NCI-H2171 treated with DMSO at 0.1 percent for 48 hours (cell line): ENCODE results near the gene TNPO2.
A peak's percentile ranks its signal among the peaks of the same experiment; 100 is the strongest.
"Not testable (repeated sequence)": the region's sequence is repeated elsewhere in the genome, so short reads cannot be mapped to it uniquely, and the experiment has no call there.

Source experiments
- DNase-seq: peaks from one replicate; lab custom pipeline; 2025; lab: John Stamatoyannopoulos, UW

TNPO2 gene

DNA sequence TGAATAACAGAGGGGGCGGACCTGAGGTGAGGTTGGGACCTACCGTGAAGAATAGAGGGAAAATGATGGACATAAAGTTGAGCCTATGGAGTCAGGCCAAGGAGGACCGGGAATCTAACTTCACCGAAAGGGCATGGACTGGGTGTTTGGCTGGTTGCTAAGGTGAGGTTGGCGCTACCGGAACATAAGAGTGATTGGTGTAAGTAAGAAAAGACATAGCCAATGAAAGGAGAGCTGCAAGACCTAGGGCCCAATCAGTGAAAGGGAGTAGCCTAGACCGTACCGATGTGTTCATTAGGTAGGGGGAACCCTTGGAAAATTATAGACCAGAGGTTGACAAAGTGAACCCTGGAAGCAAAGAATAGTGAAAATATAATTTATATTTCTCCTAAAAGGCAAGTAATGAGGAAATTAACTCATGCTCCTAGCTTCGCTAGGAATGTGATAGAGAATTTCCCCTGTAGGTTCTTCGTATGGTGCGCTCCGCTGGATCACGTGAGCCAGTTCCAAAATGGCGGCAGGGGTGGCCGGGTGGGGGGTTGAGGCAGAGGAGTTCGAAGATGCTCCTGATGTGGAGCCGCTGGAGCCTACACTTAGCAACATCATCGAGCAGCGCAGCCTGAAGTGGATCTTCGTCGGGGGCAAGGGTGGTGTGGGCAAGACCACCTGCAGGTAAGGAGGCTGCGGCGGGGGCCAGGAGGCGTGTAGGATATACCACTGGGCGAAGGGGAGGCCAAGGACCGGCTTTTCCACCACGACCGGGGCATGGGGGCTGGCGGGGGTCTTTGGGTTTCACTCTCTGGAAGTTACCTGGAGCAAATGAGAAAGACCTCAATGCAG, 13.5 kb upstream of the TNPO2 start, which contains the start of gene GET3:
Gene GET3 (plus strand): TSS at position 503 of the 840 bp plus-strand sequence. CDS start 9 bp downstream, at position 512.
- DNase-seq = peak; percentile 100

DNA sequence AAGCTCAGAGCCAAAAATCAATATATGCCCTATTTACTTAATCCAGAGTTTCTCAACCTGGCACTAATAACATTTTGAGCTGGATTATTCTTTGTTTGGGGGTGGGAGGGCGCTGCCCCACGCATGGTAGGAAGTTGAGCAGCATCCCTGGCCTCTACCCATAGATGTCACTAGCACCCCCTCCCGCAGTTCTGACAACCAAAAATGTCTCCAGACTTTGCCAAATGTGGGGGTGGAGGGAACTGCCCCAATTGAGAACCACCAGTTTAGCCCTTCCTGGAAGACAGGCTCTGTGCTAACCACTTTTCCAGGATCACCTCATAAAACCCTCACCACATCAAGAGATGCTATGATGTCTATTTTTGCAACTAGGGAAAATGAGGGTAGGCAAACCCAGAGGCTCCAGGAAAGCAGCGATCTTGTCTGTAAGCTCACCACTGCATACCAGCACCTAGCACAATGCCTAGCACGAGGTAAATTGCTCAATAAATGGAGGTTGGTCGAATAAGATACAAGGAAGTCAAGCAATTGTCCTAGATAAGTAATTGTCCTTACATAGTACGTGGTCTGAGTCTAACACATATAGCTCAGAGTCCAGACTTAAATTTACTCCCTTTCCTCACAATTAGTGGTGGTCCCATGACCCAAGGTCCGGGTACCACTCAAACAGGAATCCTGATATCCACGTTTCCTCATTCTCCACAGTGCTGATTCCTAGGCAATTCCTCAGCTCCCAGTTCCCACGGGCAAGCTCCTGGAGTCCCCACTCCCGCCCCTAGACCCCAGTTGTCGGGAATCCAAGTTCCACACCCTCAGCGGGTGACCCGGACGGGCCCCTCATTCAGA, 9.9 kb upstream of the TNPO2 start:
- peak; percentile 52 for DNase-seq

DNA sequence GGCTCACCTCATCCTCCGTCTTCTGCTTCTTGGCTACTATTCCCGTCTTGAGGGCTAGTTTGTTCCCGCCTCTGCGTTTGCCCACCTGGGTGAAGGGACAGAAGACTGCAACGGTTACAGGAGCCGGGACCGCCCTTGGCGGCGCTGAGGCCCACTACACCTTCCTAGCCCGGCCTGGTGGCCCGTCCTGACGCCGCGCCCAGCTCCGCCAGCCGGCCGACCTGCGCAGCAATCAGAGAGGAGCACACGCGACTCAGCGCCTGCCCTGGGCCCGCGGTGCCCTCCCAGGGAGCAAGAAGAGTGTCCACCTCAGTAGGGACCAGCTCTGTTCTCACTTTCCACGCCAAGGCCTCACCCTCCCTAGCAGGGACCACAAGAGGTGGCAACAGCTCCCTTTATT, 7.6 kb upstream of the TNPO2 start:
- DNase-seq = no peak

DNA sequence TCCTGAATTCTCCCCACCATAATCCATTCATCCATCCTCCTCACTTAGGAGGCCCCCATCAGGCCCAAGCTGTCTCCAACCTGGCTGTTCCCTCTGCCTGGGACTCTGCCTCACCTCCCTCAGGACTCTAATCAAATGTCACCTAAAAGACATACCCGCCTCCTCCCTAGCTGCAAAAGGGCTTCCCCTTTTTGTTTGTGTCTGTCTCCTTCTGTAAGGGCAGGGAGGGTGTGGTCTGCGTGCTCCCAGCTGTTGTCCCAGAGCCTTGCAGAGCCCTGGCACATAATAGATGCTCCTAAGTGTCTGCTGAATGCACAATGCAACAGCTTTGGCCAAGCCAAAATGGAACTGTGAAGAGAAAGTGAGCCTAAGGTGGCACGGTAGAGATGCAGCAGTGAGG, 6.3 kb upstream of the TNPO2 start:
- no peak for DNase-seq

DNA sequence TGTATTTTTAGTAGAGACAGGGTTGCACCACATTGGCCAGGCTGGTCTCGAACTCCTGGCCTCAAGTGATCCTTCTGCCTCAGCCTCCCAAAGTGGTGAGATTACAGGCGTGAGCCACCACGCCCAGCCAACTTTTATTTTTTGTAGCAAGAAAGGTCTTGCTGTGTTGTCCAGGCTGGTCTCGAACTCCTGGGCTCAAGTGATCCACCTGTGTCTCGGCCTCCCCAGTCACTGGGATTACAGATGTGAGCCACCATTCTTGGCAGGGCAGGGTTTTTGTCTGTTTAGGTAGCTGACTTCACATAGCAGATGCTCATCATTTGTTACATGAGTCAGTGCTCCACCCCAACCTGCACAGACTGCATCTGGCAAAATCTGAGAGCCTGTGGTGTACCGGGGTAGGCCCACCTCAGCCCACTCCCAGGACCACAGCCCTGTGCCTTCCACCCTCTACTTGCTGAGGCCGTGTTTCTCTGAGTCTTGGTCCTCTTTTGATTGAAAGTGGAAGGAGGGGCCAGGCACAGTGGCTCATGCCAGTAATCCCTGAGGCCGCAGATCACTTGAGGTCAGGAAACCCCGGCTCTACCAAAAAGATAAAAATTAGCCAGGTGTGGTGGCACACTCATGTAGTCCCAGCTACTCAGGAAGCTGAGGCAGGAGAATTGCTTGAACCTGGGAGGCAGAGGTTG, 4.2 kb upstream of the TNPO2 start:
- no peak for DNase-seq

DNA sequence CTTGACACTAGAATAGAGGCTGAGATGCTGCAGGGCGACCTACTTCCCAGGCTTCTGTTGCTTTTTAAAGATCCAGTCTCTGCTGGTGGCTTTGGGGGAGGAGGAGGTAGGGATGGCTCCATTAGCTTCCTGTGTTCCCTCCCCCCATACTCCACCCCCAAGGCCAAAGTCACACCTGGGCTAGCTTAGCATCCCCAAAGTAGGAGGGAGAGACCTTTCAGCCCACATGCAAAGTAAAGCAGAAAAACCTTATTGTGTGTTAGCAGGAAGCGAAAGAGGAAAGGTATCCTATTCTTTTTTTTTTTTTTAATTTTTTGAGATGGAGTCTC, 3.2 kb upstream of the TNPO2 start:
- no peak for DNase-seq

DNA sequence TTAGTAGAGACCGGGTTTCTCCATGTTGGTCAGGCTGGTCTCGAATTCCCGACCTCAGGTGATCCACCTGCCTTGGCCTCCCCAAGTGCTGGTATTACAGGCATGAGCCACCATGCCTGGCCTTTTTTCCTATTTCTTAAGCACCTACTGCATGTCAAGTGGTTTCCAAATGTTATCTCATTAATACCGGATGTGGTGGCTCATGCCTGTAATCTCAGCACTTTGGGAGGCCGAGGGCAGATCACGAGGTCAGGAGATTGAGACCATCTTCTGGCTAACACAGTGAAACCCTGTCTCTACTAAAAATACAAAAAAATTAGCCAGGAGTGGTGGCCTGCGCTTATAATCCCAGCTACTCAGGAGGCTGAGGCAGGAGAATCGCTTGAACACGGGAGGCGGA, 1.9 kb upstream of the TNPO2 start:
- not testable (repeated sequence) for DNase-seq

DNA sequence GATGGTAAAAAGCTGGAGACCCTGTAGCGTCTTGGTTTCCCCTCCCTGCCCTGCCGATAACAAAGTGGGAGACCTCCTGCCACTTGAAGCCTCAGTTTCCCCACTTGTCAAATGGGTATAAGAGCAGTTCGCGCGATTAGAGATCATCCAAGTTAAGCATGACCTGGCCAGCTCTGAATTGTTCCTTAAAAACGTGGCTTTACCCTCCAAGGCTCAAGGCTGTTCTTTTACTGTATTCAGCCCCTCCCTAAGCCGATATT, 421 bp downstream of the TNPO2 start:
- DNase-seq = peak; percentile 48

DNA sequence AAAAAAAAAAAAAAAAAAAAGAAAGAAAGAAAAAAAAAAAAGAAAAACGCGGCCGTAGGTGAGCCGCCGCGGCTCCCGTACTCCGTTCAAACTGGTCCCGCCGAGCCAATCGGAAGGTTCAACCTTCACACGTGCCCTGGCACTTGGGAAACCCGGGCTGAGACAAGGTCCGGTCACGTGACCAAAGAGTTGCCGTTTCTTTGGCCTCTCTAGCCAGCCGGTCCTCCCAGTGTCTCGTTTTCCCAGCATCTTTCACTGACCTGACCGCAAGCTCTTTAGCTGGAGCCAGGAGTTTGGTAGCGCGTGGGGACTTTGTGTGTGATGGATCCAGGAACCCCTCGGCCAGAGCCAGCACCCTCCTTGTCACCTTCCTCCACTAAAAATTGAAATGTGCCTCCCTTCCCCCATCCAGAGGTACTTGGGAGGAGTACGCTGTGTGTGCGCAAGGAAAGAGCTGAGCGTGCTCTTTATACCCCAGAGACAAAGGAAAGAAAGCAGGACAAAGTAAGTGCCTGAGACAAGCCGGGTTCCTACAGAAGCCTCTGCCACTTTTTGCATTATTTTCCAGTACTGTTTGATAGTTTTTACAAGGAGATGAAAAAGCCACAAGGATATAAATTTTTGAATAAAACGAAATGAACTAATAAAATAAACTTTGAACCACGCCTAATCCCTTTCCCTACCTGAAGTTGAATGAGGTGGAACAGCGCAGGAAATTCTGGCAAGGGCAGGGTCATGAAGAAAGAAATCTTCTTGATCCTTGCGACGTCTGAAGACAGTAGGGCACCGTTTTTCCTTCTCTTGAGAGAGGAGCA, 959 bp downstream of the TNPO2 start:
- peak; percentile 98 for DNase-seq

DNA sequence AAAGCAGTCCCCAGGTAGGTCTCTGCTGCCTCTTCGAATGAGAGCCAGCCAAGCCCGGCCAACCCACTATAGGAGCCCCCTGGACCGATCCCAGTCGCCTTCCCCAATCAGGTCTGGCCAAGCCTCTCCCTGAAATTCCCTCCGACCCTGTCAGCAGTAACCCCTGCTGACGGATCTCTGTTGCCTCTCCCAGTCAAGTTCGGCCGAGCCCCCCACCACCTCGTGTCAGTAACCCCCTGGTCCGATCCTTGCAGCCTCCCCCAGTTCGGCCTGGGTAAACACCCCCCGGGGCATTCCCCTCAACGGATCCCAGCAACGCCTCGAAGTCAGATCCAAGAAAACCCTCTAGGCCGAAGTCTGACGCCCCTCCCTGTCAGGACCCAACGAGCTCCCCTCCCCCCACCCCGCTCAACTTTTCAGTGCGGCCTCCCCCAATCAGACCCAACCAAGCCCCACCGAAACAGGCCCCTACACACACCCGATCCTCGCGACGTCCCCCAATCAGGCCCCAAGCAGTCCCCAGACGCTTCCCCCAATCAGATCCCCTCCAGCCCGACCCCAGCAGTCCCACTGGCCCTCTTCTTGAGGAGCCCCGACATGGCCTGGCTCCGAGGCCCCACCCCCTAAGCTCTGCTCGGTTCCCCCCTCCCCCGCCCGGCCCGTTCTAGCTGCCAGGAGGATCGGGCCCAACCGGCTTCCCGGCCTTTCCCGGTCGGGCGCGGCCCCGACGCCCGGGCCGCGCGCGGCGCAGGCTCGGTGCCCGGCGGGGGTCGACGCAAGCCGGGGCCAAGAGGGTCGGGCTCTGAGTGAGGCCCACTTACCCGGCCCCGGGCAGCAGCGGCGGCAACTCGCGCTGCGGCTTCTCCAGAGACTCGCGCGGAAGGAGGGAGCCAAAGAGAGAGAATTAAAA, 1.8 kb downstream of the TNPO2 start:
- DNase-seq = peak; percentile 46

DNA sequence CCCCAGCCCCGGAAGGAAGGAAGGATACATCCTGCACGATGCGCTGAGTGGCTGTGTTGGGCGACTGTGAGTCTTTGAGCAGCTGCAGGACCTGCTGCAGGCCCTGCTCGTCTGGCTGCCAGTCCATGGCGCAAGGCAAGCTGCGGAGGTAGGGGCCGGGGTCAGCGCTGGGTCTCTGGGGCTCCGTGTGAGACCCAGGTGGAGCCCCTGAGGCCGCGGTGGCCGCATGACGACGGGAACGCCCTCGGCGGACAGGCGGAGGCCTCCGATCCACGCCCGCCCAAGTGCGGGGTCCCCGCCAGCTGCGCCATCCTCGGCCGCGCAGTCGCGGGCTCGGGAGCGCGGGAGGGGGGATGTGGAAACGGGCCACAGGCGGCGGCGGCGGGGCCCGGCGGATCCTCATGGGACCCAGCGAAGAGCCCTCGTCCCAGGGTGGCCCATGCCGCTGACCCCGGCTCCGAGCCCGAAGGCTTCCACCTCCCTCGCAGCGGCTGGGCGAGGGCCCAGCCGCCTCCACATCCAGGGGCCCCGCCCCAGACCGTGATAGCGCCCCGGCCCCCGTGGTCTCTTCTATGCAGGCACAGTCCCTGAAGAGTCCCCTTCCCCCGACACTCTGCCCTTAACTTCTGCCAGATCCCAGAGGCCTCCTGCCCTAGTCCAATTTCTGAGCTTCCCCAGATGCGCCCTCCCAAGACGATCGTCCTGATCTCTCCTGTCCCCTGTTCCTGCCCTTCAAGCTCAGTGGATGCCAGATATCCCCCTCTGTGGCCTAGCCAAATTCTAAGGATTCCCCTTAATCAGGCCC, 2.7 kb downstream of the TNPO2 start:
- DNase-seq = no peak

DNA sequence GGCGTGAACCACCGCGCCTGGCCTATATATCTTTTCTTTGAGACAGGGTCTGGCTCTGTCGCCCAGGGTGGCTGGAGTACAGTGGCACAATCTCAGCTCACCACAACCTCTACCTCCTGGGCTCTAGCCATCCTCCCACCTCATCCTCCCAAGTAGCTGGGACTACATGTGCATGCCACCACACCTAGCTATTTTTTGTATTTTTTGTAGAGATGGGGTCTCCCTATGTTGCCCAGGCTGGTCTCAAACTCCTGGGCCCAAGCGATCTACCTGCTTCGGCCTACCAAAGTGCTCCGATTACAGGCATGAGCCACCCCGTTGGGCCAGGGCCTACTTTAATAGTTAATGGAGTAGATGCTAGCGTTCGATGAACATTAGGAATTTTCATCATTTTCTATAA, 3.4 kb downstream of the TNPO2 start:
- DNase-seq = no peak

DNA sequence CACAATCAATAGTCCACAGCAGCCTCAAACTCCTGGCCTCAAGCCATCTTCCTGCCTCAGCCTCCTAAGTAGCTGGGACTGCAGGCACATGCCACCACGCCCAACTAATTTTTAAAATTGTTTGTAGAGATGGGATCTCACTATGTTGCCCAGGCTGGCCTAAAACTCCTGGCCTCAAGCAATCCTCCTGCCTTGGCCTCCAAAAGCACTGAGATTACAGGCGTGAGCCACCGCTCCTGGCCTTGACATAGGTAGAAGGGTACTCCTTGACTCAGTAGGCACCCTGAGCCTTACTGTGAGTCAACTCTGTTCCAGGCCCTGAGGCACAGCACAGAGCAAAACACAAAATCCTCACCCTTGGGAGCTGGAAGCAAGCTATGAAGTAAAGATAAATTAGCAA, 7.8 kb downstream of the TNPO2 start:
- no peak for DNase-seq

DNA sequence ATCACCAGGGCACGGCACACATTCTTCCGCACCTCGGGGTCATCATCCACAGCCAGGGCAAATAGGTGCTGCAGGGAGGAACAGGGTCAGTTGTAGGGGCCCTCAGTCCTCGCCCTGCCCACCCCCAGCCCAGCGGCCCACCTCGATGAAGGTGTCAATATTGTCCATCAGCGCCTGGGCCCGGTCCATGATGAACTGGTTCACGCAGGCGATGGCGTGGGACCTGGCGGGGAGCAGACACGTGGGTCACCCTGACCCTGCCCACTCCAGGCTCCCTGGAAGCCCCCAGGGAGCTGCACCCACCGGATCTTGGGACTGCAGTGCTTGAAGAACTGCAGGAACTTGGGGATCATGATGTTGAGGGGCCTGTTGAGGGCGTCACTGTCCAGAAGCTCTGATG, 8.6 kb downstream of the TNPO2 start:
- DNase-seq = no peak

DNA sequence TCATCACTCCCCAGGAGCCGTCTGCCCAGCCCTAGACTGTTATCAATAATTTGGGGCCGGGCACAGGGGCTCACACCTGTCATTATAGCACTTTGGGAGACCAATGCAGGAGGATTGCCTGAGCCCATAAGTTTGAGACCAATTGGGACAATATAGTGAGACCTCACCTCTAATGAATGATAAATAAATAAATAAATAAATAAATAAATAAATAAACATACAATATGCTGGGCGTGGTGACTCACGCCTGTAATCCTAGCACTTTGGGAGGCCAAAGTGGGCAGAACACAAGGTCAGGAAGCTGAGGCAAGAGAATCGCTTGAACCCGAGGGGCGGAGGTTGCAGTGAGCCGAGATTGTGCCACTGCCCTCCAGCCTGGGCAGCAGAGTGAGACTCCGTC, 10.4 kb downstream of the TNPO2 start:
- not testable (repeated sequence) for DNase-seq

DNA sequence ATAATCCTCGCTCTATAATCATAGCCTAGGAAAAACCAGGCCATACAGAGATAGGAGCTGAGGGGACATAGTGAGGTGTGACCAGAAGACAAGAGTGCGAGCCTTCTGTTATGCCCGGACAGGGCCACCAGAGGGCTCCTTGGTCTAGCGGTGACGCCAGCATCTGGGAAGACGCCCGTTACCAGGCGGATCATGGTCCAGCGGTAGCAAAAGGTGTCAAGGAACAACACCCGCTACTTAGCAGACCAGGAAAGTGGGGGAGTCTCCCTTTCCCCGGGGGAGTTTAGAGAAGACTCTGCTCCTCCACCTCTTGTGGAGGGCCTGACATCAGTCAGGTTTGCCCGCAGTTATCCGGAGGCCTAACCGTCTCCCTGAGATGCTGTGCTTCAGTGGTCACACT, 11.7 kb downstream of the TNPO2 start:
- not testable (repeated sequence) for DNase-seq

DNA sequence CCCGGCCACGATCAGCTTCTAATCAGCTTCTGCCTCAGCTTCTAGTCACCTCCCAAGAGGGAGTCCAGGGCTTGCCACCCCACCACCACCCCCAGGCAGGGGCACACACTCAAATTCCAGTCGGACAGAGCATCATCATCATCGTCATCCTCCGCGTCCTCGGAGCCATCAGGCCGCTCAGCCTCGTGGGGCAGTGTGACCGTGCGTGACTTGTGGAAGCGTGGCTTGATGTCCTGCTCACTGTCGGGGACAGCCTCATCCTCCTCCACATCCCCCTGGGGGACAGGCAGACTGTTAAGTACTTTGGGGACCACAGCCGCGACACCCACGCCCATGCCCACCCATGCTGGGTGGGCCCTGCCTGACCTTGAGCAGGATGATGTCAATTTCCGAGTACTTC, 12.5 kb downstream of the TNPO2 start:
- DNase-seq = no peak

DNA sequence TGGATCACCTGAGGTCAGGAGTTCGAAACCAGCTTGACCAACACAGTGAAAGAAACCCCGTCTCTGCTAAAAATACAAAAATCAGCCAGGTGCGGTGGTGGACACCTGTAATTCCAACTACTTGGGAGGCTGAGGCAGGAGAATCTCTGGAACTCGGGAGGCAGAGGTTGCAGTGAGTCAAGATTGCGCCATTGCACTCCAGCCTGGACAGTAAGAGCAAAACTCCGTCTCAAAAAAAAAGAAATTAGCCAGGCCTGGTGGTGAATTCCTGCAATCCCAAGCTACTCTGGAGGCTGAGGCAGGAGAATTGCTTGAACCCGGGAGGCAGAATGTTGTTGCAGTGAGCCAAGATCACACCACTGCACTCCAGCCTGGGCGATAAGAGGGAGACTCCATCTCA, 15.1 kb downstream of the TNPO2 start:
- no peak for DNase-seq

DNA sequence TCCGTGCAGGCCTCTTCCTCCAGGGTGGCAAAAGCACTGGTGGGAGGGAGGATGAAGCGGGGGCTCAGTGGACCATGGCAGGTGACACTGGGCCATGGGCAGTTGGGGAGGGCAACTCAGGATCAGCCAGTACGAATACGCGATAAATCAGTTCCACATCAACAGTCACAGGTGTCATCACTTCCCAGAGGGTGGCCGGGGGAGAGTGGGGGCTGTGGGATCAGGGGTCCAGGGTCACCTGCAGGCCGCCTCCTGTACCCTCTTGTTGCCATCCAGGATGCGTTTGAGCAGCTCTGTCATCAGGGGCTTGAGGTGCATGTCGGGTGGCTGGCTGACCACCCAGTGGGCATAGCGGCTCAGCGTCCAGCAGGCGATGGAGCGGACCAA, 17.4 kb downstream of the TNPO2 start:
- DNase-seq = no peak

DNA sequence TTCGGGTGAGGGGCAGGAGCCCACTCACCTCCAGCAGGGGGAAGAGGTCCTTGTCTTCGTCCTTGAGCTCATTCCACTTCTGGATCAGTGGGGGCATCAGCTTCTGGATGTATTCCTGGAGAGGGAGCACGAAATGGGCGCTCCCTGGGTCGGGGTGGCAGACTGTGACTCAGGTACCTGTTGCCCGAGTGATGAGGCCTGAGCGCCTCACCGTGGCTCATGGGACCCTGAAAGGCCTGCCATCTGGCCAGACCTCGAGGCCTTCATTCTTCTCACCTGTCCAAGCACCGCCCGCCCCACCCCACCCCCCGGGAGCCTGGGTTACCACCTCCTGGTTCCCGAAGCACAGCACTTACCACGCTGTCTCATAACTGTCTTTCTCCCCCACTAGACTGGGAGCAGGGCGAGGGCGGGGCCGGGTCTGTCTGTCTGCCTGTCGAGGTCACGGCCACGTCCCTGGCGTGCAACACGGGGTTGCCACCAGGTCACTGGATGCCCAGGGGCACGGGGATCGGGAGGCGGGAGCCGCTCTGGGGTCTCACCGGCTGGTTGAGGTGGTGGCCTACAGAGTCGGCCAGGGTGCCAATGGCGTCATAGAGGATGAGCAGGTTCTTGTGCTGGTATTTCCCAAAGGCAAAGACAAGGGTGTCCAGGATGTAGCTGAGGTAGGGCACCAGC, 17.9 kb downstream of the TNPO2 start:
- DNase-seq = no peak
